ENCODE results near the gene PLCH1.

Gene PLCH1

GRCh38 chr3:155516439-155516838 is 228.4 kb downstream of the PLCH1 start:
- DNase-seq: no peak

DNA sequence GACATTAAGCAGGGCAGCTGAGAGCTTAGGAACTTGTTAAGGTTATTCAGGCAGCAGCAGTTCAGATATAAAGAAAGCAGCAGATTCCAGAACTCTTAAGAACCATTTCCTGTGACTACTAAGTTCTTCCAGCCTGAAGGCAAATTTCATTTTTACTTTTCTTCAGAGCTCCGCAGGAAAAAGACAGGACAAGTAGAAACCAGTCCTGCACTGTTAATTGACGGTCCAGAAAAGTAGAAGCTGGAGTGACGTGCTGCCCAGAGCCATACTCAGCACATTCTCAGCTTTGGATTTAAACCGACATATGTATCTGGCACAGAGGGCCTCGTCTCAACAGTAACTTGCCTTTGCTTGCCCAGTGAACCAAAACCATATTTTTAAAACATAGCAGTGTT is 232.0 kb downstream of the PLCH1 start:
- DNase-seq: no peak

DNA sequence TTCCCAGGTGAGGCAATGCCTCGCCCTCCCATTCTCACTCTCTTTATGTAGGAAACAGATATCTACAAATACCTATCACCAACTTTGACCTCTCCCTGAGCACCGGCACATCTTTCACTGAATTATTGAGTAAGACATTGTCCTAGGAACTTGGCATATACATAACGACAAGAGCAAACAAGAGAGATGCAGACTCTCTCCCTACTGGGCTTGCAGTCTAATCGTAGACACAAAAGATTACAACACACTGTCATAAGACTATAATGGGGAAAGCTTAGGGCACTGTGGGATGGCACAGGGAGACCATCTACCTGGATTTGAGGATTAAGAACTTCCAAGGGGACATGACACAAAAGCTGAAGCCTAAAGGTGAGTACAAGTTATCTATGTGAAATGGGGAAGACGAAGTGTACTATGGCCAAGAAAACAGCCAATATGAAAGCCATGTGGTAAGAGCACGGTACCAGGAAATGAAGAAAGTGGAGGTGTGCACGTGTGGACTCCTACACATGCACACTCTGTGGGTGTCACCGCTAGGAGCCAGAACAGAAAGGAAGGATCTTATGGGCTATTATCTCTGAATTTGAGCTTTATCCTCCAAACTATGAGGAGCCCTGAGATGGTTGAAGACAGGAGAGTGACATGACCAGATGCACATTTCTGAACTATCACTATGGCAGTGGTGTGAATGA is 232.6 kb downstream of the PLCH1 start:
- no peak for DNase-seq

GRCh38 chr3:155504682-155505081 is 240.2 kb downstream of the PLCH1 start:
- DNase-seq: no peak

DNA sequence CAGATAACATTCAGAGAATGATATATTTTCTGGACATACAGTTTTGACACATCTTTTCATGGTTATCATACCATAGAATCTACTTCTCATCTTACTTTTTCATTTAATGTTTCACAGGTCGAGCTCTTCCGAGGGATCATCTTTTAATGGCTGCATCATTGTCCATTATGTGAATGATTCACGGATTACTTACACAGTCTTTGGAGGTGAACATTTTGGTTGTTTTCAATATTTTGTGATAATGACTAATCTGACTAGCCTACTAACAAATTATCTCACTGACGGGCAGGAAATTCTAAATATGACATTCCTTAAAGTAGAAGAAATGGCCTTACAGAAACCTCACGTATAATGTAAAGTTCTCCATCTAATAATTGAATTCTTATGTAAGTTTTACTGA is 242.2 kb downstream of the PLCH1 start:
- no peak for DNase-seq

GRCh38 chr3:155500194-155500818 is 244.6 kb downstream of the PLCH1 start:
- no peak for DNase-seq

GRCh38 chr3:155497930-155498647 is 246.8 kb downstream of the PLCH1 start:
- no peak for DNase-seq

- DNase-seq: no peak
Measured at GRCh38 chr3:155496206-155496605, 248.7 kb downstream of the PLCH1 start.

GRCh38 chr3:155495387-155495786 is 249.5 kb downstream of the PLCH1 start:
- DNase-seq: no peak

DNA sequence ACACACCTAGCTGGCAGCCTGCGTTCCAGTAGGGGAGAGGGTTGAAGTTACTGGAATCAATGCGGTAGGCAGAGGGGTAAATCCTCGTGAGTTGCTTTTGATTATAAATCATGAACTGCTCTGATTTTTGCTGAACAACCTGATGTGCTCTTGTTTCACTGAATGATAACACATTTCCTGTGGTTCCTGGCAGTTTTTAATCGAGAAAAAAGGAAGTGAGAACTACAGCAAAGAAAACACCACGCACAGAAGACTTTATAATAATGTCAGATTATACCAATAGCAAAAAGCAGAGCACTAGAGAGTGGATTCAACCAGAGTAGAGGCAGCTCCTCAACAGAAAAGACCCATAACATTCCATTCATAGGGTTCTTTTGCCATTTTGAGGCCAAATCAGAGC is 250.5 kb downstream of the PLCH1 start:
- DNase-seq: no peak

- DNase-seq: no peak
Measured at GRCh38 chr3:155492841-155493240, 252.0 kb downstream of the PLCH1 start.

DNA sequence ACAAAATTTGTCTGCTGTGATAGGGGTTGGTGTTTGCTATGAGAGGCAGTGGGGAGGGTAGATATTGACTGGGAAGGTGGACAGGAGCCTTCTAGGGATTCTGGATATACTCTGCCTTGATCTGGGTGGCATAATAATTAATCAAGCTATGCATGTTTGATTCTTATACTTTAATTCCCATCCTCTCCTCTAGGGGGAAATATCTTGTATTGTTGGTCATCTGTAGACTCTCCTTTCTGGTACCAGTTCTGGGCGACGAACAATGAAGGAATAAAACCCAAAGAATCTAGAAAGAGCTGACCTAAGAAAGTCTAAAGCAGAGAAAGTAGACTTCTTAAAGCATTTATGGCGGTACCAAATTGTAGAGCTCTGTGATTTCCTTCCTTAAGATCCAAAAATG is 253.2 kb downstream of the PLCH1 start:
- DNase-seq: no peak

DNA sequence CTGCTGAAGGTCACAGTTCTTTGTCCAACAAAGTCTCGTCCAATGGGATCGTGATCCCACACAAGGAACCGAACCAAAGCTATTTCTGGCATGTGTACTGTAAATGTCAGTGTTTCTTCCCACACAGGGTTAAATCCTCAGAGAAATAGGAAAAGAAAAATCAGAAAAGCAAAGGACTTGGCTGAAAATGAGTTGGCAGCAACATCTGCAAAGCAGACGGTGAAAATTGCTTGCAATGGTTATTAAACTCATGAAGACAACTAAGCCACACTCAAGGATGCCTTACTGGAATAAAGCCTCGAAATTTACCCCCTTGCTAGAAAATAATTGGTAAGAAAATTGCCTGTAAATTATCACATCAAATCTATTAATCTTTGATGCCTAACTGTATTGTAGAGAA is 256.2 kb downstream of the PLCH1 start:
- no peak for DNase-seq

GRCh38 chr3:155485897-155486296 is 259.0 kb downstream of the PLCH1 start:
- DNase-seq: no peak

GRCh38 chr3:155481591-155481990 is 263.3 kb downstream of the PLCH1 start:
- no peak for DNase-seq

DNA sequence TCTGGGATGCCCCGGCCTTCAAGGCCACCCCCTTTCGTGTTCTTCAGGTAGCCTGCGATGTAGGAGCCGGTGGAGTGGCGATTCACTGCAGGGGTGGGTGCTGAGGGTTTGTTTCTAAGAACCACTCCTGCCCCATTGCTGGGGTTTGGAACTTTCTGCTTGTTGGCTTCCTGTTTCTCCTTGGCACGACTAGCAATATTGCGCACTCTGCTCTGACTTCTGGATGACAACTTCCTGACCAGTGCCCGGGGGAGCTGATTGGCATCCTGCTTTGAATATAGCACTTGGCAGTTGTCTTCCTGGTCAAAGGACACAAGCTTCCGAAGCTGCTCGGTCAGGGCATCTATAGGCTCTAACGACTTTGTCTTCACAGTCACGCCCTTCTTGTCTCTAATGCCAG is 263.8 kb downstream of the PLCH1 start:
- DNase-seq: no peak

DNA sequence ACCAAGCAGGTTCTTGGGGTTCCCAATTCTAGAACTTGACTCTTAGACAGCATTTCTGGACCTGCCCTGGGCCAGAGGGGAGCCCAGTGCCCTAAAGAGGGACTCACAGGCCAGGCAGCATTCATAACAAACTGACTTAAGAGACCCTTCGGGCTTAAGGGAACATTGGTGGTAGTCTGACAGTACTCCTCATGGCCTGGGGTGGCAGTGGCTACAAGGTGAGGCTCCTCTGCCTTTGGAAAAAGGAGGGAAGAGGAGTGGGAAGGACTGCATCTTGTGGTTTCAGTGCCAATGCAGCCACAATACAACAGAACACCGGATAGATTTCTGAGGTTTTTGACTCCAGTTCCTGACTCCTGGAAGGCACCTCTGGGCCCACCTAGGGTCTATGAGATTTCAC is 279.2 kb downstream of the PLCH1 start:
- no peak for DNase-seq

DNA sequence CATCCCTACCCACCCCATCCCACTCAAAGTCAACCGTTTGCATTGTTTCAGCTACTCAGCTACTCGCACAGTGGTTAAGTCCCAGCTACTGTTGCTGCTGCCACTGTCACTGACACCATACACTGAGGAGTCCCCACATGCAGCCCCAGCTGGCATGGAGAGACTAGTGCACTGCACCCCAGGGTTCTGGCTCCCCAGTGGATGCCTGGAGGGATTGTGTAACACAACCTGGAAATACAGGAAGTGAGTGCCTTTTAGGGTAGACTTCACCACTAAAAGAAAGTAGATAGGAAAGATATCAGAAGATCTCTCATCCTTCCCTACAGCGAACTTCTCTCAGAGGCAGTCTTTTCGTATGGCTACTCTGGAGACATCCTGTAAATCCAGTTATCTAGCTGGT is 282.2 kb downstream of the PLCH1 start:
- DNase-seq: no peak

- DNase-seq: no peak
Measured at GRCh38 chr3:155457591-155457990, 287.3 kb downstream of the PLCH1 start.

- DNase-seq: no peak
Measured at GRCh38 chr3:155455765-155456164, 289.1 kb downstream of the PLCH1 start.

GRCh38 chr3:155453512-155453911 is 291.4 kb downstream of the PLCH1 start:
- no peak for DNase-seq

GRCh38 chr3:155449613-155450267 is 295.1 kb downstream of the PLCH1 start:
- DNase-seq: no peak

GRCh38 chr3:155448531-155448930 is 296.3 kb downstream of the PLCH1 start:
- DNase-seq: no peak

GRCh38 chr3:155446366-155446765 is 298.5 kb downstream of the PLCH1 start:
- DNase-seq: no peak

Measured in GF-D8 (cell line).